Ovary (tissue), 9 donors: ENCODE results near the gene SUB1. TPM values are rescaled to one million over a fixed set of nuclear protein-coding genes. Genes with fewer than 3 reads are reported as not detected.
"Not testable (repeated sequence)": the region's sequence is repeated elsewhere in the genome, so short reads cannot be mapped to it uniquely, and the experiment has no call there.

Source experiments
- DNase-seq, 5 donors: peaks; one replicate each; pipeline ENCODE4 v3.0.0-alpha.2; 2019 to 2020
- H3K27ac ChIP-seq, 2 donors: fragments of 200-600 bp; one replicate each; pipeline versions ENCODE4 v1.5.1 to v1.8.0; 2019 to 2022
- H3K27me3 ChIP-seq: fragments of 200-600 bp; one replicate; pipeline ENCODE4 v1.8.0; 2022
- H3K36me3 ChIP-seq: fragments of 200-600 bp; sonication (generic); one replicate; pipeline ENCODE4 v1.5.1; 2019
- H3K4me1 ChIP-seq: one replicate; pipeline ENCODE4 v1.8.1; 2013; ENCODE audit warnings: mild to moderate bottlenecking, moderate library complexity; ENCODE audit not compliant: insufficient read depth
- H3K4me3 ChIP-seq: fragments of 200-600 bp; sonication (generic); one replicate; pipeline ENCODE4 v1.5.1; 2017
- H3K9me3 ChIP-seq, 2 donors: fragments of 200-600 bp in 1 of 2; sonication (generic) in 1 of 2; one replicate each; pipeline versions ENCODE4 v1.5.1 to v1.8.1; 2013 to 2019; ENCODE audit warnings: mild to moderate bottlenecking in 1 of 2, moderate library complexity in 1 of 2
- CTCF ChIP-seq, 3 donors: fragments of 450-650 bp in 2 of 3; fragments of 200-600 bp in 1 of 3; IDR thresholded peaks; one replicate each; pipeline versions ENCODE4 v1.5.1 to v1.8.0; 2016 to 2022; ENCODE audit warnings: antibody characterized with exemption in 3 of 3, mild to moderate bottlenecking in 1 of 3
- EP300 ChIP-seq: sonication (generic); formaldehyde crosslinking; IDR thresholded peaks from one replicate; pipeline ENCODE4 v1.6.1; 2017; ENCODE audit warnings: antibody characterized with exemption
- POLR2A ChIP-seq: fragments of 450-650 bp; IDR thresholded peaks from one replicate; pipeline ENCODE4 v1.6.1; 2017; ENCODE audit warnings: antibody characterized with exemption, mild to moderate bottlenecking, moderate library complexity
- WGBS, 3 donors: extraction: QIAGEN DNeasy Blood & Tissue Kit in 1 of 3; methylation state at CpG; one replicate each; pipeline versions ENCODE4 v1.1.5 to v1.1.7; 2013 to 2017; 5-methylcytosine and 5-hydroxymethylcytosine counted together
- intact Hi-C, 4 donors: fragments of 100-400 bp; cut with DNase I; formaldehyde crosslinking; loops; one replicate each; pipeline versions ENCODE4 v1.11.0 to v1.15.1; 2022 to 2023
- polyA plus RNA-seq, 2 donors: library from polyadenylated mRNA; stranded (reverse); fragments of 200-250 nt in 1 of 2; fragments of 350-450 nt in 1 of 2; fragmentation: Illumina TruSeq in 1 of 2; extraction: RNeasy Lipid Tissue Mini Kit (QIAGEN cat#74804) in 1 of 2; gene quantifications; one replicate each; pipeline ENCODE4 v1.2.3, GENCODE V29; 2013 to 2014
- total RNA-seq, 7 donors: library from RNA; depleted of rRNA in 2 of 7; stranded (reverse); fragments of >200 nt in 2 of 7; fragmentation: NEBNext Ultra II Directional in 3 of 7; extraction: Animal tissue kit (Norgen Biotek cat#: 25700) in 3 of 7; gene quantifications; one replicate each; pipeline versions ENCODE4 v1.1.0 to v1.2.4, GENCODE V29; 2016 to 2023
- donor health status: DM: no; HTN: no; CAD: no; lungs with moderate emphysema.
- donor health status: DM: no; HTN: no; CAD: no.
- donor health status: Bipolar disorder and iron deficiency.
- donor health status: DM: yes; HTN: yes; CAD: no.
- donor health status: DM: no; HTN: no; CAD: no.
- donor health status: DM: yes; HTN: yes; CAD: no.

The SUB1 gene
- total and polyA plus RNA-seq, 9 donors: 91.9 to 185 (median 124) TPM

- 63 to 70% (median 68%) methylated on average over 12 of the region's 12 CpGs for WGBS, 3 donors
- Histone ChIP-seq H3K27me3 (no peaks in the 10 kb centered on the region), H3K27ac (no peak overlapping the region), H3K36me3 (no peaks in the 10 kb centered on the region), H3K9me3 (no peaks in the 10 kb centered on the region), H3K4me3 (no peak overlapping the region), H3K4me1 (no peaks in the 10 kb centered on the region)
- intact Hi-C loops: no loop called here
- DNase-seq: no peak
- TF ChIP-seq CTCF (IDR thresholded peaks at IDR 0.05): no peak
- TF ChIP-seq POLR2A: no peak
- TF ChIP-seq EP300: no peak
These were observed 40.1 kb upstream of the SUB1 start for GRCh38 chr5:32545102-32545800.

- intact Hi-C loops: no loop called here
- no peaks in the 10 kb centered on the region for H3K9me3 ChIP-seq
- H3K4me3 ChIP-seq: no peak overlapping the region
- DNase-seq: no peak
- H3K27me3 ChIP-seq: no peaks in the 10 kb centered on the region
- no peaks in the 10 kb centered on the region for H3K36me3 ChIP-seq
- 72 to 76% (median 72%) methylated on average over 3 of the region's 3 CpGs for WGBS, 3 donors
- H3K27ac ChIP-seq: no peak overlapping the region
- no peaks in the 10 kb centered on the region for H3K4me1 ChIP-seq
- TF ChIP-seq POLR2A (no peak), CTCF (IDR thresholded peaks at IDR 0.05) (no peak), EP300 (no peak)
These were observed 34.2 kb upstream of the SUB1 start for GRCh38 chr5:32551194-32551593.

GRCh38 chr5:32551865-32552264 is 33.5 kb upstream of the SUB1 start:
- intact Hi-C loops: no loop called here
- DNase-seq: no peak
- Histone ChIP-seq H3K4me1 (no peaks in the 10 kb centered on the region), H3K4me3 (no peak overlapping the region), H3K36me3 (no peaks in the 10 kb centered on the region), H3K9me3 (no peaks in the 10 kb centered on the region), H3K27me3 (no peaks in the 10 kb centered on the region), H3K27ac (no peak overlapping the region)
- TF ChIP-seq CTCF (IDR thresholded peaks at IDR 0.05) (no peak), EP300 (no peak), POLR2A (no peak)
- whole genome bisulfite sequencing, 3 donors: 90 to 97% (median 91%) methylated on average over 2 of the region's 2 CpGs

- DNase-seq, H3K4me3 ChIP-seq, H3K27me3 ChIP-seq, intact Hi-C loops, H3K27ac ChIP-seq, H3K9me3 ChIP-seq, H3K4me1 ChIP-seq, H3K36me3 ChIP-seq: not testable (repeated sequence)
- WGBS, 3 donors: 88 to 94% (median 92%) methylated on average over 6 of the region's 6 CpGs
These were observed 32.9 kb upstream of the SUB1 start for GRCh38 chr5:32552491-32552890.

- DNase-seq: no peak
- WGBS, 3 donors: 95 to 97% (median 96%) methylated on average over 10 of the region's 10 CpGs
- Histone ChIP-seq H3K4me1 (no peaks in the 10 kb centered on the region), H3K27me3 (no peaks in the 10 kb centered on the region), H3K9me3 (no peaks in the 10 kb centered on the region), H3K4me3 (no peak overlapping the region), H3K36me3 (no peaks in the 10 kb centered on the region), H3K27ac (no peak overlapping the region)
- no peak for TF ChIP-seq POLR2A
- TF ChIP-seq CTCF (IDR thresholded peaks at IDR 0.05): no peak
- no peak for TF ChIP-seq EP300
- intact Hi-C loops: no loop called here
These were observed 32.4 kb upstream of the SUB1 start for GRCh38 chr5:32552936-32553335.

- H3K36me3 ChIP-seq, intact Hi-C loops, H3K27ac ChIP-seq, H3K9me3 ChIP-seq, H3K27me3 ChIP-seq, H3K4me3 ChIP-seq, DNase-seq, H3K4me1 ChIP-seq: not testable (repeated sequence)
- WGBS, 3 donors: 55 to 60% (median 60%) methylated on average over 2 of the region's 2 CpGs
These were observed 31.1 kb upstream of the SUB1 start for GRCh38 chr5:32554181-32554780.

GRCh38 chr5:32556543-32556942 is 28.8 kb upstream of the SUB1 start:
- WGBS, 3 donors: 87 to 90% (median 89%) methylated on average over 6 of the region's 6 CpGs
- intact Hi-C loops, H3K4me1 ChIP-seq, H3K9me3 ChIP-seq, H3K4me3 ChIP-seq, H3K36me3 ChIP-seq, H3K27me3 ChIP-seq, DNase-seq, H3K27ac ChIP-seq: not testable (repeated sequence)
